Measurements from ENCODE around the gene EPB41L2.

- TF ChIP-seq POLR2AphosphoS5 (IDR thresholded peaks at IDR 0.05; ENCODE audit: low read depth, low read length), result no peak
- no peak for TF ChIP-seq REST (IDR thresholded peaks at IDR 0.05; ENCODE audit: insufficient read depth in 1 of 2, low read depth in 2 of 2, low read length in 1 of 2)
- TF ChIP-seq CTCF (IDR thresholded peaks at IDR 0.05), result no peak
- TF ChIP-seq SIN3A (IDR thresholded peaks at IDR 0.05; ENCODE audit: borderline replicate concordance, insufficient read depth, low read depth, low read length), result no peak
These were observed 169.8 kb downstream of the EPB41L2 start for GRCh38 chr6:130893277-130893676.
